Sigmoid colon (tissue), 7 donors: ENCODE measurements around the gene VGLL4. TPM values are rescaled to one million over a fixed set of nuclear protein-coding genes. Genes with fewer than 3 reads are reported as not detected.

ENCODE experiments used
- DNase-seq: peaks from one replicate; pipeline ENCODE4 v3.0.0-alpha.2; 2019
- H3K27ac ChIP-seq, 4 donors: fragments of 200-600 bp; sonication (generic); one replicate each; pipeline ENCODE4 v1.5.1; 2016 to 2019; ENCODE audit warnings: mild to moderate bottlenecking in 1 of 4
- H3K27me3 ChIP-seq, 3 donors: fragments of 200-600 bp; sonication (generic); one replicate each; pipeline ENCODE4 v1.5.1; 2019; ENCODE audit warnings: mild to moderate bottlenecking in 1 of 3
- H3K36me3 ChIP-seq, 4 donors: fragments of 200-600 bp; sonication (generic); one replicate each; pipeline ENCODE4 v1.5.1; 2016 to 2019
- H3K4me1 ChIP-seq, 4 donors: fragments of 200-600 bp; sonication (generic); one replicate each; pipeline ENCODE4 v1.5.1; 2017 to 2019
- H3K4me3 ChIP-seq, 4 donors: fragments of 200-600 bp; sonication (generic); one replicate each; pipeline ENCODE4 v1.5.1; 2017 to 2019; ENCODE audit warnings: mild to moderate bottlenecking in 2 of 4, moderate library complexity in 1 of 4
- H3K9me3 ChIP-seq, 4 donors: fragments of 200-600 bp in 3 of 4; sonication (generic) in 3 of 4; one replicate each; pipeline versions ENCODE4 v1.5.1 to v1.6.1; 2013 to 2019
- CTCF ChIP-seq, 4 experiments: fragments of 450-650 bp in 3 of 4; fragments of 200-600 bp in 1 of 4; IDR thresholded peaks; one replicate each; pipeline ENCODE4 v1.5.1; 2016 to 2019; ENCODE audit warnings: antibody characterized with exemption in 4 of 4, mild to moderate bottlenecking in 3 of 4, moderate library complexity in 2 of 4
- EP300 ChIP-seq, 4 donors: sonication (generic); formaldehyde crosslinking; IDR thresholded peaks; one replicate each; pipeline ENCODE4 v1.6.1; 2017; ENCODE audit warnings: antibody characterized with exemption in 4 of 4
- POLR2A ChIP-seq, 2 donors: fragments of 450-650 bp; IDR thresholded peaks; one replicate each; pipeline ENCODE4 v1.6.1; 2016; ENCODE audit warnings: antibody characterized with exemption in 2 of 2, mild to moderate bottlenecking in 2 of 2, moderate library complexity in 2 of 2
- POLR2AphosphoS5 ChIP-seq, 4 donors: sonication (generic); formaldehyde crosslinking; IDR thresholded peaks; one replicate each; pipeline ENCODE4 v1.6.1; 2017; ENCODE audit warnings: antibody characterized with exemption in 4 of 4
- WGBS, 2 donors: extraction: QIAGEN DNeasy Blood & Tissue Kit; methylation state at CpG; one replicate each; pipeline ENCODE4 v1.1.7; 2013; 5-methylcytosine and 5-hydroxymethylcytosine counted together
- intact Hi-C: fragments of 100-400 bp; cut with DNase I; formaldehyde crosslinking; loops from one replicate; pipeline ENCODE4 v1.15.1; 2023
- polyA plus RNA-seq, 3 donors: library from polyadenylated mRNA; stranded (reverse); fragments of 200-250 nt; gene quantifications; one replicate each; pipeline ENCODE4 v1.2.3, GENCODE V29; 2013
- total RNA-seq, 4 donors: library from RNA; depleted of rRNA; stranded (reverse); fragments of >200 nt; gene quantifications; one replicate each; pipeline ENCODE4 v1.1.0, GENCODE V29; 2016
- donor health status: healthy with polysubstance abuse.
- donor health status: Bipolar disorder and iron deficiency.
- donor health status: healthy.

VGLL4 gene
- total and polyA plus RNA-seq, 7 donors = 26.4 to 56.5 (median 41.5) TPM

- Histone ChIP-seq H3K4me1 (peaks cover 0 to 90% (median 61%) of the 10 kb centered on the region in 4 donors), H3K9me3 (no peaks in the 10 kb centered on the region), H3K4me3 (no peak overlapping the region), H3K36me3 (no peaks in the 10 kb centered on the region), H3K27ac (no peak overlapping the region), H3K27me3 (no peaks in the 10 kb centered on the region)
- TF ChIP-seq POLR2A (IDR thresholded peaks at IDR 0.05) (no peak), POLR2AphosphoS5 (IDR thresholded peaks at IDR 0.05) (no peak), CTCF (IDR thresholded peaks at IDR 0.05) (no peak), EP300 (IDR thresholded peaks at IDR 0.05) (no peak)
- no peak for DNase-seq
- intact Hi-C loops = no loop called here
- WGBS, 2 donors = 43 to 74% methylated on average over 2 of the region's 2 CpGs
These were observed 27.2 kb downstream of the VGLL4 start for GRCh38 chr3:11616551-11616950.

GRCh38 chr3:11613851-11614487 is 29.7 kb downstream of the VGLL4 start:
- H3K27me3 ChIP-seq = no peaks in the 10 kb centered on the region
- 88 to 94% methylated on average over 19 of the region's 19 CpGs for WGBS, 2 donors
- intact Hi-C loops = no loop called here
- no peak for DNase-seq
- H3K27ac ChIP-seq = no peak overlapping the region
- H3K4me1 ChIP-seq = peaks cover 0 to 92% (median 69%) of the 10 kb centered on the region in 4 donors
- H3K36me3 ChIP-seq = no peaks in the 10 kb centered on the region
- H3K9me3 ChIP-seq = no peaks in the 10 kb centered on the region
- no peak for TF ChIP-seq POLR2AphosphoS5 (IDR thresholded peaks at IDR 0.05)
- TF ChIP-seq EP300 (IDR thresholded peaks at IDR 0.05) = no peak
- no peak for TF ChIP-seq POLR2A (IDR thresholded peaks at IDR 0.05)
- TF ChIP-seq CTCF (IDR thresholded peaks at IDR 0.05) = no peak
- H3K4me3 ChIP-seq = no peak overlapping the region

- Histone ChIP-seq H3K9me3 (no peaks in the 10 kb centered on the region), H3K4me1 (peaks cover 0 to 92% (median 72%) of the 10 kb centered on the region in 4 donors), H3K4me3 (no peak overlapping the region), H3K27me3 (no peaks in the 10 kb centered on the region), H3K36me3 (no peaks in the 10 kb centered on the region), H3K27ac (peak overlapping the region in 2 of 4 donors; percentile 13 to 36)
- 76 to 90% methylated on average over 8 of the region's 8 CpGs for WGBS, 2 donors
- DNase-seq = no peak
- intact Hi-C loops = no loop called here
- TF ChIP-seq POLR2AphosphoS5 (IDR thresholded peaks at IDR 0.05) (no peak), POLR2A (IDR thresholded peaks at IDR 0.05) (no peak), CTCF (IDR thresholded peaks at IDR 0.05) (no peak), EP300 (IDR thresholded peaks at IDR 0.05) (no peak)
These were observed 30.4 kb downstream of the VGLL4 start for GRCh38 chr3:11613319-11613718.

- intact Hi-C loops = no loop called here
- H3K27me3 ChIP-seq = no peaks in the 10 kb centered on the region
- H3K9me3 ChIP-seq = no peaks in the 10 kb centered on the region
- H3K27ac ChIP-seq = peak overlapping the region in 2 of 4 donors; percentile 13 to 36
- H3K36me3 ChIP-seq = no peaks in the 10 kb centered on the region
- no peak overlapping the region for H3K4me3 ChIP-seq
- WGBS, 2 donors = 86 to 87% methylated on average over 9 of the region's 9 CpGs
- TF ChIP-seq EP300 (IDR thresholded peaks at IDR 0.05) (no peak), POLR2A (IDR thresholded peaks at IDR 0.05) (no peak), POLR2AphosphoS5 (IDR thresholded peaks at IDR 0.05) (no peak), CTCF (IDR thresholded peaks at IDR 0.05) (no peak)
- DNase-seq = no peak
- H3K4me1 ChIP-seq = peaks cover 0 to 96% (median 78%) of the 10 kb centered on the region in 4 donors
These were observed 31.1 kb downstream of the VGLL4 start for GRCh38 chr3:11612515-11613188.
